Transverse colon (tissue), 4 donors: ENCODE results near the gene CDRT4. TPM values are rescaled to one million over a fixed set of nuclear protein-coding genes. Genes with fewer than 3 reads are reported as not detected.

Source experiments
- DNase-seq: peaks from one replicate; pipeline ENCODE4 v3.0.0-alpha.2; 2019
- H3K27ac ChIP-seq, 4 donors: fragments of 200-600 bp; sonication (generic); 2 replicates each; pipeline ENCODE4 v1.5.1; 2016 to 2018; ENCODE audit warnings: inconsistent platforms in 4 of 4
- H3K27me3 ChIP-seq: fragments of 200-600 bp; sonication (generic); 2 replicates; pipeline ENCODE4 v1.5.1; 2017; ENCODE audit warnings: inconsistent platforms
- H3K36me3 ChIP-seq, 4 donors: fragments of 200-600 bp; sonication (generic); 2 replicates each; pipeline ENCODE4 v1.5.1; 2017 to 2019; ENCODE audit warnings: inconsistent platforms in 4 of 4
- H3K4me1 ChIP-seq, 4 donors: fragments of 200-600 bp; sonication (generic); 2 replicates each; pipeline ENCODE4 v1.5.1; 2017 to 2020; ENCODE audit warnings: inconsistent platforms in 4 of 4
- H3K4me3 ChIP-seq, 4 donors: fragments of 200-600 bp; sonication (generic); 1 replicate in 1 of 4; 2 replicates in 3 of 4; pipeline versions ENCODE4 v1.5.1 to v1.6.1; 2017 to 2019; ENCODE audit warnings: inconsistent platforms in 4 of 4
- H3K9me3 ChIP-seq, 2 donors: fragments of 200-600 bp; sonication (generic); 2 replicates each; pipeline ENCODE4 v1.5.1; 2017 to 2019; ENCODE audit warnings: inconsistent platforms in 2 of 2
- EP300 ChIP-seq: sonication (generic); formaldehyde crosslinking; IDR thresholded peaks from one replicate; pipeline ENCODE4 v1.6.1; 2017; ENCODE audit warnings: antibody characterized with exemption, low read depth
- POLR2A ChIP-seq: fragments of 450-650 bp; IDR thresholded peaks from one replicate; pipeline ENCODE4 v1.6.1; 2016; ENCODE audit warnings: antibody characterized with exemption, mild to moderate bottlenecking, moderate library complexity
- POLR2AphosphoS5 ChIP-seq, 3 donors: sonication (generic); formaldehyde crosslinking; IDR thresholded peaks; one replicate each; pipeline ENCODE4 v1.6.1; 2016; ENCODE audit warnings: antibody characterized with exemption in 3 of 3
- WGBS, 2 donors: methylation state at CpG; one replicate each; pipeline ENCODE4 v1.1.5; 2018; ENCODE audit warnings: low coverage in 1 of 2; 5-methylcytosine and 5-hydroxymethylcytosine counted together
- in situ Hi-C, 4 donors: fragments of 200-750 bp; cut with MboI; loops; one replicate each; pipeline versions ENCODE4 v1.15.0 to v1.15.1; 2017; ENCODE audit warnings: low sequenced_read_pairs in 3 of 4, low pct_ligation_motif_present in 1 of 4, low pct_unique_long_range_greater_than_20kb in 1 of 4
- intact Hi-C: fragments of 100-400 bp; cut with DNase I; formaldehyde crosslinking; loops from one replicate; pipeline ENCODE4 v1.15.1; 2023; ENCODE audit warnings: low total_unique reads
- total RNA-seq, 4 donors: library from RNA; depleted of rRNA; stranded (reverse); fragments of >200 nt; gene quantifications; one replicate each; pipeline ENCODE4 v1.1.0, GENCODE V29; 2016
- TF ChIP-seq, protein P1 (sequence below), 5 experiments: fragments of 200-600 bp in 3 of 5; fragments of 450-650 bp in 2 of 5; sonication (generic) in 3 of 5; IDR thresholded peaks; 1 replicate in 2 of 5; 2 replicates in 3 of 5; pipeline ENCODE4 v1.5.1; 2016 to 2017; ENCODE audit warnings: antibody characterized with exemption in 5 of 5, inconsistent platforms in 3 of 5, mild to moderate bottlenecking in 2 of 5, moderate library complexity in 1 of 5

The CDRT4 gene
- total RNA-seq, 4 donors from 2014 or later: 2.2 to 93.5 (median 14.4) TPM

GRCh38 chr17:15414532-15415306 lies 52.7 kb downstream of the CDRT4 start:
- WGBS, 2 donors: 85 to 89% methylated on average over 3 to 14 of the region's 14 CpGs
- TF ChIP-seq POLR2AphosphoS5 (IDR thresholded peaks at IDR 0.05) (peak in 2 of 3 donors; percentile 42 to 57), EP300 (peak; percentile 97), POLR2A (no peak)
- TF ChIP-seq, protein P1, sequence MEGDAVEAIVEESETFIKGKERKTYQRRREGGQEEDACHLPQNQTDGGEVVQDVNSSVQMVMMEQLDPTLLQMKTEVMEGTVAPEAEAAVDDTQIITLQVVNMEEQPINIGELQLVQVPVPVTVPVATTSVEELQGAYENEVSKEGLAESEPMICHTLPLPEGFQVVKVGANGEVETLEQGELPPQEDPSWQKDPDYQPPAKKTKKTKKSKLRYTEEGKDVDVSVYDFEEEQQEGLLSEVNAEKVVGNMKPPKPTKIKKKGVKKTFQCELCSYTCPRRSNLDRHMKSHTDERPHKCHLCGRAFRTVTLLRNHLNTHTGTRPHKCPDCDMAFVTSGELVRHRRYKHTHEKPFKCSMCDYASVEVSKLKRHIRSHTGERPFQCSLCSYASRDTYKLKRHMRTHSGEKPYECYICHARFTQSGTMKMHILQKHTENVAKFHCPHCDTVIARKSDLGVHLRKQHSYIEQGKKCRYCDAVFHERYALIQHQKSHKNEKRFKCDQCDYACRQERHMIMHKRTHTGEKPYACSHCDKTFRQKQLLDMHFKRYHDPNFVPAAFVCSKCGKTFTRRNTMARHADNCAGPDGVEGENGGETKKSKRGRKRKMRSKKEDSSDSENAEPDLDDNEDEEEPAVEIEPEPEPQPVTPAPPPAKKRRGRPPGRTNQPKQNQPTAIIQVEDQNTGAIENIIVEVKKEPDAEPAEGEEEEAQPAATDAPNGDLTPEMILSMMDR (IDR thresholded peaks at IDR 0.05): no peak
- in situ Hi-C loops (loop anchor here in 1 of 4 donors (25.0 kb wide), 1 partner anchor 152 kb away; the partner anchor contains the start of gene PMP22), intact Hi-C loops (no loop called here)
- Histone ChIP-seq H3K4me3 (no peak overlapping the region), H3K4me1 (peaks cover 0 to 5% (median 1%) of the 10 kb centered on the region in 4 donors), H3K36me3 (no peaks in the 10 kb centered on the region), H3K27me3 (no peaks in the 10 kb centered on the region), H3K9me3 (no peaks in the 10 kb centered on the region), H3K27ac (no peak overlapping the region)
- no peak for DNase-seq

GRCh38 chr17:15413101-15413771 lies 54.2 kb downstream of the CDRT4 start:
- in situ Hi-C loops (loop anchor here in 1 of 4 donors (25.0 kb wide), 1 partner anchor 151 kb away; the partner anchor contains the start of gene PMP22), intact Hi-C loops (no loop called here)
- Histone ChIP-seq H3K9me3 (no peaks in the 10 kb centered on the region), H3K27me3 (no peaks in the 10 kb centered on the region), H3K4me3 (no peak overlapping the region), H3K36me3 (no peaks in the 10 kb centered on the region), H3K27ac (peak overlapping the region; percentile 74 to 83 (median 78)), H3K4me1 (peaks cover 0 to 7% (median 4%) of the 10 kb centered on the region in 4 donors)
- no peak for DNase-seq
- TF ChIP-seq, protein P1 (IDR thresholded peaks at IDR 0.05): no peak
- TF ChIP-seq EP300 (no peak), POLR2A (no peak), POLR2AphosphoS5 (IDR thresholded peaks at IDR 0.05) (no peak)
- WGBS, 2 donors: 84% methylated on average over 9 of the region's 9 CpGs; no CpG with 5 or more reads in 1 of the 2 donors

DNA sequence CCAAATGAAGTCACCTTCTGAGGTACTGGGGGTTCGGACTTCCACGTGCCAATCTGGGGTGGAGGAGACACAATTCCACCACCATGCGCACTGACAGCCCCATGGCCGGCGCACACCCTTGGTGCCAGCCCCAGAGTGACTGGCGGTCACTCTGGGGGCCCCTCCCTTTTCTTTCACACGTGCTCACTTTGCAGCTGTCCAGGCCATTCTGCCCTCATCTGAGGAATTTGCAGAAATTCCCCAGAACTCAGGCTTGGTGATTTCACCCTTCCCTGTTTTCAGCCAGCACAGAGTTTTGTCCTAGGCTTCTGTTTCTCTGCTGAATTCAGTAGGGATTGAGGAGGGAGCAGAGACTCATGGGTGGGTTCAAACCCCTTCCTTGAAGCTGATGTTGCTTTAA lies 54.8 kb downstream of the CDRT4 start:
- Histone ChIP-seq H3K27me3 (no peaks in the 10 kb centered on the region), H3K9me3 (no peaks in the 10 kb centered on the region), H3K4me1 (peaks cover 0 to 7% (median 4%) of the 10 kb centered on the region in 4 donors), H3K36me3 (no peaks in the 10 kb centered on the region), H3K27ac (peak overlapping the region; percentile 74 to 83 (median 78)), H3K4me3 (no peak overlapping the region)
- intact Hi-C loops (no loop called here), in situ Hi-C loops (loop anchor here in 1 of 4 donors (25.0 kb wide), 1 partner anchor 150 kb away; the partner anchor contains the start of gene PMP22)
- WGBS, 2 donors: 80% methylated on average over 7 of the region's 7 CpGs; no CpG with 5 or more reads in 1 of the 2 donors
- TF ChIP-seq POLR2A (no peak), EP300 (no peak), POLR2AphosphoS5 (IDR thresholded peaks at IDR 0.05) (no peak)
- TF ChIP-seq, protein P1 (IDR thresholded peaks at IDR 0.05): no peak
- no peak for DNase-seq
